Eye (tissue), 1 donor: ENCODE measurements around the gene APOF.
"Not testable (repeated sequence)": the region's sequence is repeated elsewhere in the genome, so short reads cannot be mapped to it uniquely, and the experiment has no call there.

Source experiments
- DNase-seq: peaks from one replicate; pipeline ENCODE4 v3.0.0-alpha.2; 2015

Gene APOF

GRCh38 chr12:56366948-56367347, 4.3 kb upstream of the APOF start:
- DNase-seq: no peak

DNA sequence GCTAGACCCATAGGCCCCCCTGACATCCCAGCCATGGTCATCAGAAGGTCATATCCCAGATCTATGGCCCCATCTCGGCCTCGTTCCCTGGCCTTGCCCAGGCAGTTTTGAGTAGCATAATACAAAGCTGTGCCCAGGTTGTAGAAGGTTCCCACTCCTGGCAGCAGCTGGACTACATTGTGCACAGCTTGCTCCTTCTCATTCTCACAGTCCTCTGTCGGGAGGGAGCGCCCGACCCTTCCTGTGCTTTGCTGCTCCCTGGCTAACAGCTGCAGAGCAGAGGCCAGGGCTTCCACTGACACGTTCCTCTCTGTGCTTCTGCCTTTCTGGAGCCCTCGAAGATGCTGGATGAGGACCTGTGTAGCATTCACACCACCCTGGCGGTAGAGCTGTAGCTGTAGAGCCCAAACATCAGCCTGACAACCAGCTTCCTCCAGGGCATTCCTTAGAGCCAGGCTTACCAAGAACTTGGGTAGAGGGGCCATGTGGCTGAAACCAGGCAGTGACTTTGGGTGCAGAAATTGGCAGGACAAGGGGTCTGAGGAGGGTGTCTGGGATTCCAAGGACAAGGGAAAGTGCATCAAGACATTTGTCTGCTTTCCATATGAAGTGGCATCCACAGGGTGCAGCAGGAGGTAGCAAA, 1.0 kb downstream of the APOF start:
- DNase-seq: no peak

- DNase-seq: peak; percentile 99
These were observed 2.5 kb downstream of the APOF start, which contains the start of gene STAT2 for GRCh38 chr12:56359851-56360767. Gene STAT2, minus strand, starts transcription at chr12:56360107. Its CDS starts 3,536 bp downstream, at chr12:56356571.

- peak; percentile 41 for DNase-seq
These were observed 3.7 kb downstream of the APOF start for GRCh38 chr12:56358836-56359532.

DNA sequence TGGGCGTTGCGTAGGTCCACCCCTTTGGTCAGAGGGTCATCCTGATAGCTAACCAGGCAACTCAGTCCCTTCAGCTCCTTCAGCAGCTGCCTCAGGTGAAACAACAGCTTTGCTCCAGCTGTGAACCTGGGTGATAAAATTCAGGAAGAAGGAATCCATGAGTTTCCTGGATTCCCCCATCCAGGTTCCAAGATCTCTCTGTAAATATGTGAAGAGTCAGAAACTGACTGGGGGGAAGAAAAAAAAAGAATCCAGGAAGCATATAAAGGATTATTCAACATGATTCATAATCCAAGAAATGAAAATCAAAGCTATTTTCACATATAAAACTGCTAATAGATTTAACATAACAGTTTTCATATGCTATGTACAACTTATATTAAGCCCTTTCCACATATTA, 11.3 kb downstream of the APOF start:
- DNase-seq: no peak

DNA sequence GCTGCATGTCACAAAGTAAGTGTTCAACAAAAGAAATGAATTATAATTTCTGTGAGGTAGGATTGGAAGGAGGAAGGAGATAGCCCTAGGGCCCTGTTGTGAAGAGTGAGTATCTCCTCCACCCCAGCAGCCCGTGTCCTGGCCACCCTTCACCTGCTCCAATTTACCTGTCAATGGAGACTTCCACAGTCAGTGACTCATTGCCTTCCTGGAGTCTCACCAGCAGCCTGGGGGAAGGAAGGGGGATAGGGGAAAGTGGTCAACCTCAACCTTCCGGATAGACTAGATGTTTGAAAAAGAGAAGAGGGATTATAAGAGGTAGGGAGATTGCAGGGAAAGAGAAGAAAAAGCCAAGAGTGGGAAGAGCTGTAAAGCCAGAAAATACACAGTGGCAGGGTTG, 12.0 kb downstream of the APOF start:
- no peak for DNase-seq

DNA sequence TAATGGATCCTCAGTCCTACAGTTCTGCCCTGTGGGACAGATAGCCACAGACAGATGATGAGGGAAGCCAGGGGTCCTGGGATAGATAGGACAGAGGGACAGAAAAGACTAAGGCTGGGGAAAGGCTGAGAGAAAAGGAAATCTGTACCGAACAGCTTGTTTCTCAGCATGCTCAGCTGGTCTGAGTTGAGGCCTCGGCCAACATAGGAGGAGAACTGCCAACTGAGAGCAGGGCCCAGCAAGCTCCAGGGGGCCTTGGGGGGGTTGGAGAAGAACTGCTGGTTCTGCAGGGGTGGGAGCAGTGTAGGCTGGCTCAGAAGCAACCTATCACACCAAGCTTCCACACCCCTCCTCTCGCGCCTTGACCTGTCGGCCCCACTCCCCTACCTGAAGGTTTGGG, 13.9 kb downstream of the APOF start:
- DNase-seq: no peak

DNA sequence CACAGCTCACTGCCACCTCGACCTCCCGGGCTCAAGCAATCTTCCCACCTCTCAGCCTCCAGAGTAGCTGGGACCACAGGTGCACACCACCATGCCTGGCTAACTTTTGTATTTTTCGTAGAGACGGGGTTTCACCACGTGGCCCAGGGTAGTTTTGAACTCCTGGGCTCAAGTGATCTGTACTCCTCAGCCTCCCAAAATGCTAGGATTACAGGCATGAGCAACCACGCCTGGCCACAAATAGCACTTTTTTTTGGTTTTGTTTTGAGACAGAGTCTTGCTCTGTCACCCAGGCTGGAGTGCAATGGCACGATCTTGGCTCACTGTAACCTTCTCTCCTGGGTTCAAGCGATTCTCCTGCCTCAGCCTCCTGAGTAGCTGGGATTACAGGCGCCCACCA, 15.4 kb downstream of the APOF start:
- not testable (repeated sequence) for DNase-seq

GRCh38 chr12:56346675-56347074, 16.0 kb downstream of the APOF start:
- no peak for DNase-seq

- not testable (repeated sequence) for DNase-seq
These were observed 20.4 kb downstream of the APOF start for GRCh38 chr12:56342290-56342689.

- DNase-seq: no peak
These were observed 21.0 kb downstream of the APOF start for GRCh38 chr12:56341616-56342015.

GRCh38 chr12:56339158-56339422, 23.6 kb downstream of the APOF start:
- no peak for DNase-seq

DNA sequence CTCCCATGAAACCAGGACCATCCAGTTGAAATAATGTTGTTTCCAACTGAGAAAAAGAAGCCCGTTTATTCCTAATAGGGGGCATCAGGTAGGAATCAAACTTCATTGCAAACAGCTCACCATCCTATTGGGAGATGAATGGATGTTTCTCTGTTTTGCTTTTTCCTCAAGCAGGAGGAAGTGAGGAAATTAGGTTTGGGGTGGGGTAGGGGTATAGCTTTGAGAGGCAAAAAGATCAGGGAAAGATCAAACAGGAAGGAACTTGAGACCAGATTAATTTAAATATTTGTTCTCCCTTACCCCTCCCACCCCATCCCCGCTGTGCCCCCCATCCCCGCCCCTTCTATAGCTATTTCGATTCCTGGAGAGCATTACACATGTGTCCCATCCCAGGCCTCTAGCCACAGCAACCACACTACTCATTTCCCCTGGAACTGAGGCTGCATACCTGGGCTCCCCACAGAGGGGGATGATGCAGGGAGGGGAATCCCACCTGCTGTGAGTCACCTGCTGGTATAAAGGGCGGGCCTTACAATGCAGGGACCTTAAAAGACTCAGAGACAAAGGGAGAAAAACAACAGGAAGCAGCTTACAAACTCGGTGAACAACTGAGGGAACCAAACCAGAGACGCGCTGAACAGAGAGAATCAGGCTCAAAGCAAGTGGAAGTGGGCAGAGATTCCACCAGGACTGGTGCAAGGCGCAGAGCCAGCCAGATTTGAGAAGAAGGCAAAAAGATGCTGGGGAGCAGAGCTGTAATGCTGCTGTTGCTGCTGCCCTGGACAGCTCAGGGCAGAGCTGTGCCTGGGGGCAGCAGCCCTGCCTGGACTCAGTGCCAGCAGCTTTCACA, 24.1 kb downstream of the APOF start, which contains the start of gene IL23A:
TSS of gene IL23A (plus strand) at position 577 of the 850 bp plus-strand sequence. CDS start at position 738, 161 bp downstream.
- DNase-seq: no peak

- DNase-seq: no peak
These were observed 24.9 kb downstream of the APOF start for GRCh38 chr12:56337753-56338251.

DNA sequence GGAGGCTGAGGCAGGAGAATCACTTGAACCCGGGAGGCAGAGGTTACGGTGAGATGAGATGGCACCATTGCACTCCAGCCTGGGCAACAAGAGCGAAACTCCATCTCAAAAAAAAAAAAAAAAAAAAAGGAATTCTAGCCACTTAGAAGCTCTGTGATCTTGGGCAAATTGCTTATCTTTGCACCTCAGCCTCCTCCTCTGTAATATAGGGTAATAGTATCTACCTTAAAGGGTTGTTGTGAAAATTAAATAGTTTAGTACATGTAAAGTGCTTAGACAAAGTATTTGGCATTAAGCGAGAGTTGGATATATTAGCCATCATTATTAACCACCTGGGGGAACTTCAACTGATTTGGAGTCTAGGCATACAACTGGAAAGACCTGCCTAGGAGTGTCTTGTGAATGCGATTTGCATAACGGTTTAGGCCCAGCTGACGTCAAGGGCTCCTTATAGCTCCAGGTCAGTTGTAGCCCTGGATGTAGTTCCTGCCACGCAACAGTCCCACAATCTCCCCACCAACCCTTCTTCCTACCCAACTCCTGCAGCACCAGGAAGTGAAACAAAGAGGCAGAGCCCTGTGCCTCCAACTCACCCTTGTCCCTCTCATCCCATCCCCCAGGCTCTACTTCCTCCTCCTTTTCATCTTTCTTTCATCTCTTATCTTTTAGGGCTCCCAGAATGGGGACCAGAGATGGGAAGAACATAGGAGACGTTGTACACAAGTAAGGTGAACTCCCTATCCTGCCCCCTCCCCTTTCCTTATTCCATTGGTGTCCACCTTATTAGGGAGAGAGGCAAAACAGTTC, 26.1 kb downstream of the APOF start:
- DNase-seq: no peak

GRCh38 chr12:56335527-56335926, 27.1 kb downstream of the APOF start:
- DNase-seq: not testable (repeated sequence)

DNA sequence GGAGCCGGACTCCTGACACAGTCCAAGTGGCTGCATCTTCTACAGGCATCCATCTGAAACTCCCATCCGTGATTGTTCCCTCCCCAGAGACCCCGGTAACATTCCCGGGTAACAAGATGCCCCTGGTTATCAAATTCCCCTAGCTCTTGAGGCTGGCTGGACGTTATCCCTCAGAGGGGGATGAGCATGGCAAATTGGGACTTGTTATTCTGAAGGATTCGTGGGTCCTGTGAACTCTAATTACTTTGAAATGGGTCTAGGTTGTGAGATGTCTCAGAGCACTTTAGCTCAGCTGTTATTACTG, 28.2 kb downstream of the APOF start:
- DNase-seq: no peak

DNA sequence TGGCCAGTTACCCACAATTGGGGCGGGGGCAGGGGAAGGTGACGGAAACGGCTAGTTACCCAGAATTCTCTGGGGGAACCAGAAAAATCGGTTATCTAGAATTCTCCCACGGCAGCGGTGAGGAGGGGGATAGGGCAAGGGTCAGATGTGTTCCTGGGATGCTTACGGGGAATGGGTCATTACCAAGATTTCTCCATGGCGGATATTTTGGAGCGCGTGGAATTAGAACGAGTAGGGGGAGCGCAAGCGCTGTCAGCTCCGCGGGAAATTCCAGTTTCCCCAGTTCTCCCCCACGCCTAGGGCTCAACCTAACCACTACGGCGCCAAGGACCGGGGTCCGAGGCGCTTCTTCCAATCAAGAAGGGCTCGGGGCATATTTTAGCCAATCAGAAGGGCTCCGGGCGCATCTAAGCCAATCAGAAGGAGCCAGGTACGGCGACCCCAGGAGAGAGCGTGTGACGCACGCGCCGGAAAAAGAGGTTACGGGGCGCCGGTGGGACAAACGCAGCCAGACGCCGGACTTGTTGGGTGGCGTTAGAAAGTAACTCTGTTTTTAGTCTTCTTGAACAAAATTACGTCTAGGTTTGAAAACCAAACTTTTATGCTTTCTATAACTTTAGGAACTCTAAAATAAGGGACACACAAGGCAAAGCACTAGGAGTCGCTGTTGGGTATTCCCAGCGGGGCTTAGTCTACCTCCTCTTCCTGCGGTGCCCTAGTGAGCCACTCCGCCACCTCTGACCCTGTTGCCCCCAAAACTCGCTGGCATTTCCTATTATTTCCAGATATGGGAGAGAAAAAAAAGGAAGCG, 28.8 kb downstream of the APOF start, which contains the start of gene PAN2:
TSS of gene PAN2 (minus strand) at position 322 of the 811 bp plus-strand sequence. CDS start 906 bp downstream, outside the sequence.
- DNase-seq: peak; percentile 98

DNA sequence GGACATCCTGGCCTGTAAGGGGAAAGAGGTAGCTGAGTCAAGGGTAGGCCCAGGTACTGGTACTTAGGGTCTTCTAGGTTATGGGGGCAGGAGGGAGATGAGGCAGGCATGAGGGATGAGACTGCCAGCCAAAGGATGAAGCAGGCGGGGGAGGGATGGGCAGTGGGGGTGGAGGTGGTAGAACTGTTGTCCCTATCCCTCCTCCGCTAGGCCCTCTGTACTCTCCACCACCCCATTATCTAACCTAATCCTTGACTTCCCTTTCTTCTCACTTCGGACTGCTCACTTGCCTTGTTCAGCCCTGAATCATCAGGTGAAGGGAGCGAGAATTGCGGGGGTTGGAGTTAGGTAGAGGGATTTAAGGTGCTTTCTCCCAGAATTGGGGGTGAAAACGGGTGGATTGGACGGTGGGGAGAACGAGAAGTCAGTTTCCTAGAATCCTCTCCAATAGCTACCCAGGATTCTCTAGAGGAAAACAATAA, 29.4 kb downstream of the APOF start:
- no peak for DNase-seq

- no peak for DNase-seq
These were observed 30.0 kb downstream of the APOF start for GRCh38 chr12:56332512-56333196.
